Prostate gland (tissue), 2 donors: Measurements from ENCODE around the gene QTRT2. TPM values are rescaled to one million over a fixed set of nuclear protein-coding genes. Genes with fewer than 3 reads are reported as not detected.

ENCODE experiments used
- DNase-seq: peaks from one replicate; pipeline ENCODE4 v3.0.0-alpha.2; 2019; ENCODE audit warnings: low spot score
- H3K27ac ChIP-seq, 2 donors: fragments of 200-600 bp; sonication (generic); 2 replicates each; pipeline ENCODE4 v1.5.1; 2017 to 2019
- H3K27me3 ChIP-seq: fragments of 200-600 bp; sonication (generic); replicated peaks from 2 replicates; pipeline ENCODE4 v1.5.1; 2019; ENCODE audit not compliant: insufficient read depth
- H3K36me3 ChIP-seq, 2 donors: fragments of 200-600 bp; sonication (generic); 1 replicate in 1 of 2; 2 replicates in 1 of 2; pipeline versions ENCODE4 v1.5.1 to v1.8.1; 2017 to 2019
- H3K4me1 ChIP-seq: fragments of 200-600 bp; sonication (generic); replicated peaks from 2 replicates; pipeline ENCODE4 v1.5.1; 2019
- H3K4me3 ChIP-seq, 2 donors: fragments of 200-600 bp; sonication (generic); 2 replicates each; pipeline ENCODE4 v1.5.1; 2017 to 2019
- H3K9me3 ChIP-seq: fragments of 200-600 bp; sonication (generic); 2 replicates; pipeline ENCODE4 v1.5.1; 2017
- CTCF ChIP-seq, 4 experiments: fragments of 200-600 bp in 2 of 4; fragments of 450-650 bp in 2 of 4; sonication (generic) in 2 of 4; IDR thresholded peaks; 1 replicate in 3 of 4; 2 replicates in 1 of 4; pipeline ENCODE4 v1.5.1; 2016 to 2019; ENCODE audit warnings: antibody characterized with exemption in 4 of 4, mild to moderate bottlenecking in 2 of 4, moderate library complexity in 2 of 4
- POLR2A ChIP-seq: fragments of 450-650 bp; IDR thresholded peaks from one replicate; pipeline ENCODE4 v1.6.1; 2016; ENCODE audit warnings: antibody characterized with exemption, mild to moderate bottlenecking
- POLR2AphosphoS5 ChIP-seq: sonication (generic); formaldehyde crosslinking; IDR thresholded peaks from one replicate; pipeline ENCODE4 v1.6.1; 2017; ENCODE audit warnings: antibody characterized with exemption
- WGBS: methylation state at CpG from one replicate; pipeline ENCODE4 v1.1.5; 2018; 5-methylcytosine and 5-hydroxymethylcytosine counted together
- intact Hi-C: fragments of 100-400 bp; cut with DNase I; formaldehyde crosslinking; loops from one replicate; pipeline ENCODE4 v1.14.2; 2022
- total RNA-seq, 2 donors: library from RNA; depleted of rRNA; stranded (reverse); fragments of >200 nt; gene quantifications; one replicate each; pipeline ENCODE4 v1.1.0, GENCODE V29; 2016

QTRT2 gene
- 10 to 100 TPM; 11.7 to 20.8 TPM for total RNA-seq

GRCh38 chr3:114056130-114057010 is at the start of gene QTRT2, which contains the start of gene CCDC191:
TSS of gene QTRT2 (plus strand) at chr3:114056737. CDS start at chr3:114065258, 8,521 bp downstream.
TSS of gene CCDC191 (minus strand) at chr3:114056526. CDS start at chr3:114056466, 60 bp downstream.
- intact Hi-C loops: loop anchor here (5.0 to 10.0 kb wide), 2 partner anchors 312 to 1091 kb away; partner anchors contain the start of genes ATP6V1A, NAA50 and ZBTB20
- Histone ChIP-seq H3K4me1 (peaks cover 12% of the 10 kb centered on the region), H3K27me3 (no peaks in the 10 kb centered on the region), H3K9me3 (no peaks in the 10 kb centered on the region), H3K4me3 (peak within 1 kb of the TSS; percentile 60 to 74), H3K36me3 (no peaks in the 10 kb centered on the region), H3K27ac (peak within 1 kb of the TSS; percentile 80 to 83)
- under 1% methylated on average over 49 of the region's 49 CpGs for WGBS
- TF ChIP-seq POLR2A (peak; percentile 25), POLR2AphosphoS5 (peak; percentile 99), CTCF (IDR thresholded peaks at IDR 0.05) (peak in 2 of 4 experiments; percentile 20 to 23)
- DNase-seq: peak; percentile 99

- H3K9me3 ChIP-seq: no peaks in the 10 kb centered on the region
- no peak for TF ChIP-seq CTCF (IDR thresholded peaks at IDR 0.05)
- no peak for TF ChIP-seq POLR2A
- no peak for TF ChIP-seq POLR2AphosphoS5
- WGBS: 96% methylated on average over 2 of the region's 2 CpGs
- H3K4me3 ChIP-seq: no peak overlapping the region
- no peak overlapping the region for H3K27ac ChIP-seq
- no peak for DNase-seq
- no peaks in the 10 kb centered on the region for H3K36me3 ChIP-seq
- no peaks in the 10 kb centered on the region for H3K27me3 ChIP-seq
- intact Hi-C loops: no loop called here
- no peaks in the 10 kb centered on the region for H3K4me1 ChIP-seq
Observed at GRCh38 chr3:114011059-114011797, 45.3 kb upstream of the QTRT2 start.

GRCh38 chr3:114014211-114014610 is 42.3 kb upstream of the QTRT2 start:
- TF ChIP-seq POLR2A (no peak), POLR2AphosphoS5 (no peak), CTCF (IDR thresholded peaks at IDR 0.05) (no peak)
- H3K36me3 ChIP-seq: no peaks in the 10 kb centered on the region
- intact Hi-C loops: no loop called here

GRCh38 chr3:114019486-114019885 is 37.1 kb upstream of the QTRT2 start:
- Histone ChIP-seq H3K36me3 (no peaks in the 10 kb centered on the region), H3K4me3 (no peak overlapping the region), H3K27me3 (no peaks in the 10 kb centered on the region), H3K9me3 (no peaks in the 10 kb centered on the region), H3K27ac (no peak overlapping the region), H3K4me1 (no peaks in the 10 kb centered on the region)
- intact Hi-C loops: no loop called here
- DNase-seq: no peak
- WGBS: 96% methylated on average over 2 of the region's 2 CpGs
- TF ChIP-seq POLR2A: no peak
- TF ChIP-seq CTCF (IDR thresholded peaks at IDR 0.05): no peak
- no peak for TF ChIP-seq POLR2AphosphoS5

More at GRCh38 chr3:114014211-114014610, 42.3 kb upstream of the QTRT2 start:
- Histone ChIP-seq H3K9me3 (no peaks in the 10 kb centered on the region), H3K27ac (no peak overlapping the region), H3K4me1 (no peaks in the 10 kb centered on the region), H3K27me3 (no peaks in the 10 kb centered on the region), H3K4me3 (no peak overlapping the region)
- 87% methylated on average over 7 of the region's 7 CpGs for WGBS
- no peak for DNase-seq
